Lung (tissue), 12 donors: ENCODE data around the gene EDNRB. TPM values are rescaled to one million over a fixed set of nuclear protein-coding genes. Genes with fewer than 3 reads are reported as not detected.

ENCODE experiments used
- ATAC-seq: fragments of 200-7000 bp; cut with Tn5 transposase; one replicate; pipeline ENCODE4 v1.9.1; 2020; ENCODE audit warnings: moderate number of reproducible peaks; ENCODE audit not compliant: insufficient read depth, low FRiP score
- DNase-seq, 3 donors: peaks; one replicate each; pipeline ENCODE4 v3.0.0-alpha.2; 2013 to 2017
- H3K27ac ChIP-seq, 2 donors: one replicate each; pipeline ENCODE4 v1.5.1; 2013; ENCODE audit warnings: mild to moderate bottlenecking in 2 of 2, moderate library complexity in 2 of 2, control low read depth in 1 of 2, inconsistent platforms in 1 of 2, low read depth in 1 of 2, low read length in 1 of 2
- H3K27me3 ChIP-seq, 3 donors: one replicate each; pipeline ENCODE4 v1.5.1; 2013; ENCODE audit warnings: low read length in 2 of 3; ENCODE audit not compliant: control insufficient read depth in 3 of 3, insufficient read depth in 3 of 3
- H3K36me3 ChIP-seq, 4 donors: one replicate each; pipeline ENCODE4 v1.5.1; 2013; ENCODE audit warnings: low read length in 4 of 4, mild to moderate bottlenecking in 1 of 4, moderate library complexity in 1 of 4; ENCODE audit not compliant: control insufficient read depth in 4 of 4, insufficient read depth in 4 of 4
- H3K4me1 ChIP-seq, 5 donors: one replicate each; pipeline ENCODE4 v1.5.1; 2013; ENCODE audit warnings: low read length in 5 of 5, mild to moderate bottlenecking in 2 of 5, moderate library complexity in 1 of 5; ENCODE audit not compliant: control insufficient read depth in 5 of 5, insufficient read depth in 5 of 5
- H3K4me3 ChIP-seq: one replicate; pipeline ENCODE4 v1.5.1; 2013; ENCODE audit warnings: mild to moderate bottlenecking, control low read depth, moderate library complexity
- H3K9ac ChIP-seq, 2 donors: one replicate each; pipeline ENCODE4 v1.5.1; 2013; ENCODE audit warnings: low read length in 2 of 2, control low read depth in 1 of 2; ENCODE audit not compliant: insufficient read depth in 1 of 2
- H3K9me3 ChIP-seq, 4 donors: one replicate each; pipeline ENCODE4 v1.5.1; 2013; ENCODE audit warnings: low read length in 3 of 4, mild to moderate bottlenecking in 1 of 4, moderate library complexity in 1 of 4; ENCODE audit not compliant: control insufficient read depth in 4 of 4, insufficient read depth in 3 of 4
- WGBS, 2 donors: extraction: QIAGEN DNeasy Blood & Tissue Kit; methylation state at CpG; one replicate each; pipeline ENCODE4 v1.1.7; 2013; 5-methylcytosine and 5-hydroxymethylcytosine counted together
- polyA plus RNA-seq, 2 donors: library from polyadenylated mRNA; stranded (reverse); fragments of 200-250 nt; gene quantifications; one replicate each; pipeline ENCODE4 v1.2.1, GENCODE V29; 2013
- total RNA-seq, 2 donors: library from RNA; depleted of rRNA in 1 of 2; stranded (reverse); fragments of >200 nt in 1 of 2; gene quantifications; one replicate each; pipeline ENCODE4 v1.2.1, GENCODE V29; 2014 to 2021
- TF ChIP-seq, protein P1 (sequence below): IDR thresholded peaks from 2 replicates; pipeline ENCODE4 v1.5.1; 2012; ENCODE audit warnings: mild to moderate bottlenecking; ENCODE audit errors: control extremely low read depth, extremely low read depth
- donor health status: control.
- donor health status: control.
- donor health status: Bipolar disorder and iron deficiency.
- donor health status: healthy.
- donor health status: DM: yes; HTN: yes; CAD: no.

The EDNRB gene
- total and polyA plus RNA-seq, 4 donors, result 23.2 to 155 (median 53.4) TPM

DNA sequence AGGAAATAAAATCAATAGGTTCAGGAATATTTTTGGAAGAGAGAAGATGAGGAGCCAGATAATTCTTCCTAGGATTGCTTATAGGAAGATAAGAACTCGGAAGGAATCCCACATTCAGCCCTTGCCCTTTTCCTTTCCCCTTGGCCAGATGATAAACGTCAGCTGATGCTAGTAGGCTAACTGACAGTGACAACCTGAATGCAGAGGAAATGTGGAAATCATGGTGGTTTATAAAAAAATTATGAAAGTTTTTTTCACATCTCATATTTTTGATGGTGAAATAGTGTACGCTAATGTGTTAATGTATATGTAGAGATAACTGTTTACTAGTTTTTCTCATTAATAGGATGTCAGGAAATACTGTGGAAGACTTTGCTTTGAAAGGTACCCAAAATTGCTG, 56.9 kb downstream of the EDNRB start:
- Histone ChIP-seq H3K36me3 (no peaks in the 10 kb centered on the region), H3K9me3 (no peaks in the 10 kb centered on the region), H3K4me3 (no peak overlapping the region), H3K27ac (no peak overlapping the region), H3K4me1 (peaks cover 0 to 40% (median 11%) of the 10 kb centered on the region in 5 donors), H3K9ac (no peak overlapping the region), H3K27me3 (no peaks in the 10 kb centered on the region)
- ATAC-seq, result no peak
- DNase-seq, result peak in 1 of 3 donors; percentile 30
- 17 to 46% methylated on average over 3 of the region's 3 CpGs for WGBS, 2 donors
- TF ChIP-seq, protein P1, sequence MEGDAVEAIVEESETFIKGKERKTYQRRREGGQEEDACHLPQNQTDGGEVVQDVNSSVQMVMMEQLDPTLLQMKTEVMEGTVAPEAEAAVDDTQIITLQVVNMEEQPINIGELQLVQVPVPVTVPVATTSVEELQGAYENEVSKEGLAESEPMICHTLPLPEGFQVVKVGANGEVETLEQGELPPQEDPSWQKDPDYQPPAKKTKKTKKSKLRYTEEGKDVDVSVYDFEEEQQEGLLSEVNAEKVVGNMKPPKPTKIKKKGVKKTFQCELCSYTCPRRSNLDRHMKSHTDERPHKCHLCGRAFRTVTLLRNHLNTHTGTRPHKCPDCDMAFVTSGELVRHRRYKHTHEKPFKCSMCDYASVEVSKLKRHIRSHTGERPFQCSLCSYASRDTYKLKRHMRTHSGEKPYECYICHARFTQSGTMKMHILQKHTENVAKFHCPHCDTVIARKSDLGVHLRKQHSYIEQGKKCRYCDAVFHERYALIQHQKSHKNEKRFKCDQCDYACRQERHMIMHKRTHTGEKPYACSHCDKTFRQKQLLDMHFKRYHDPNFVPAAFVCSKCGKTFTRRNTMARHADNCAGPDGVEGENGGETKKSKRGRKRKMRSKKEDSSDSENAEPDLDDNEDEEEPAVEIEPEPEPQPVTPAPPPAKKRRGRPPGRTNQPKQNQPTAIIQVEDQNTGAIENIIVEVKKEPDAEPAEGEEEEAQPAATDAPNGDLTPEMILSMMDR, result no peak

DNA sequence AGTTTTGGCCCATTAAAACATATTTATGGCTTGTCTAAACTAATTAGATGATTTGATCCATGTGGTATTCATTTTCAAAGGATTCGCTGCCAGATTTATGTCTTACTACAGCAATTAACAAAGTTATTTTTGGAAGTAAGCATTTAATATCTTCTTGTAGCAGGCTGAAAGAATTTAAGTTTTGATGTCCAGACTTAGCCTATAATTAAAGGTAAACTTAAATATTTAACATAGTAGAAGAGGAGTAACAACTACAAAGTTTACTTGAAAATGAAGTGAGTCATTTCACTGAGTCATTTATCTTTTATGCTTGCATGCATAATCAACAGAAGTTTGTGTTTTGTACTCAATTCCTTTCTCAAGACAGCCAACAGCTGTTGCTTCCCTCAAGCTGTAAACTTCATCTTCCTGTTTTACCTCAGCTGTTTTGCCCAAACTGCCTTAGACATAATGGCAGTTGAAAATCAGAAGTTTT, 58.1 kb downstream of the EDNRB start:
- Histone ChIP-seq H3K4me1 (peaks cover 0 to 40% (median 11%) of the 10 kb centered on the region in 5 donors), H3K36me3 (no peaks in the 10 kb centered on the region), H3K9me3 (no peaks in the 10 kb centered on the region), H3K4me3 (no peak overlapping the region), H3K9ac (no peak overlapping the region), H3K27ac (peak overlapping the region in 1 of 2 donors; percentile 53), H3K27me3 (no peaks in the 10 kb centered on the region)
- 58 to 90% methylated on average over 1 of the region's 1 CpG for WGBS, 2 donors
- TF ChIP-seq, protein P1, result no peak
- peak; percentile 14 to 91 (median 90) for DNase-seq
- ATAC-seq, result peak; percentile 47

DNA sequence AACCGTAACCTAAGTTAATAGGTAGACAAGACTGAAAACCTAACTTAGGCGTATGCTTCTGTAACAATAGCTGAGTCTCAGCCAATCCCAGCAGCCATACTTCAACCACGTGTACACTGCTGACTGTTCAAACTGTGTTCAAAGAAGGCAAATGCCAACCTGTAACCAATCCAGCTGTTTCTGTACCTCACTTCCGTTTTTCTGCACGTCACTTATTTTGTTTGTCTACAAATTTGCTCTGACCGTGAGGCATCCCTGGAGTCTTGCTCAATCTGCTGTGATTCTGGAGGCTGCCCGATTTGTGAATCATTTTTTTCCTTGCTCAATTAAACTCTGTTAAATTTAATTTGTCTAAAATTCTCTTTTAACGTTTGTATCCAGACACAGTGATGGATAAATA, 59.2 kb downstream of the EDNRB start:
- H3K9me3 ChIP-seq, result no peaks in the 10 kb centered on the region
- no peak overlapping the region for H3K27ac ChIP-seq
- 76 to 79% methylated on average over 8 of the region's 8 CpGs for WGBS, 2 donors
- TF ChIP-seq, protein P1, result no peak
- peaks cover 0 to 40% (median 11%) of the 10 kb centered on the region in 5 donors for H3K4me1 ChIP-seq
- peak; percentile 11 for ATAC-seq
- no peak overlapping the region for H3K9ac ChIP-seq
- no peaks in the 10 kb centered on the region for H3K27me3 ChIP-seq
- H3K4me3 ChIP-seq, result no peak overlapping the region
- no peaks in the 10 kb centered on the region for H3K36me3 ChIP-seq
- peak in 2 of 3 donors; percentile 38 to 55 for DNase-seq
